ENCODE results near the gene NDOR1. TPM values are rescaled to one million over a fixed set of nuclear protein-coding genes. Genes with fewer than 3 reads are reported as not detected.

Gene NDOR1
- total RNA-seq, 4 donors from 2014 or later, result 5.3 to 11.2 (median 7.7) TPM

GRCh38 chr9:137184881-137185660 is 20.4 kb upstream of the NDOR1 start:
- Histone ChIP-seq H3K27ac (no peak overlapping the region), H3K4me1 (peaks cover 31 to 48% (median 32%) of the 10 kb centered on the region in 3 donors), H3K36me3 (peaks cover 47 to 79% (median 47%) of the 10 kb centered on the region in 3 donors), H3K9me3 (no peaks in the 10 kb centered on the region), H3K27me3 (no peaks in the 10 kb centered on the region), H3K4me3 (no peak overlapping the region)
- WGBS, 2 donors, result 90% methylated on average over 23 to 24 of the region's 48 CpGs
- intact Hi-C loops (cut with DNase I), result loop anchor here (10.0 kb wide), 1 partner anchor 50 kb away; the partner anchor contains the start of gene SLC34A3
- no peak for DNase-seq
- TF ChIP-seq POLR2A (IDR thresholded peaks at IDR 0.05) (no peak), CTCF (IDR thresholded peaks at IDR 0.05) (no peak)

- no peak overlapping the region for H3K4me3 ChIP-seq
- DNase-seq, result no peak
- peaks cover 46 to 79% (median 47%) of the 10 kb centered on the region in 3 donors for H3K36me3 ChIP-seq
- H3K27ac ChIP-seq, result no peak overlapping the region
- 50 to 97% methylated on average over 2 to 10 of the region's 19 CpGs for WGBS, 2 donors
- TF ChIP-seq POLR2A (IDR thresholded peaks at IDR 0.05) (no peak), CTCF (IDR thresholded peaks at IDR 0.05) (no peak)
- peaks cover 40 to 56% (median 41%) of the 10 kb centered on the region in 3 donors for H3K4me1 ChIP-seq
- H3K27me3 ChIP-seq, result no peaks in the 10 kb centered on the region
- intact Hi-C loops (cut with DNase I), result loop anchor here (10.0 kb wide), 1 partner anchor 49 kb away; the partner anchor contains the start of gene SLC34A3
- no peaks in the 10 kb centered on the region for H3K9me3 ChIP-seq
Observed at GRCh38 chr9:137185921-137186320, 19.6 kb upstream of the NDOR1 start.

GRCh38 chr9:137186385-137186784 is 19.1 kb upstream of the NDOR1 start:
- TF ChIP-seq CTCF (IDR thresholded peaks at IDR 0.05), result no peak
- TF ChIP-seq POLR2A (IDR thresholded peaks at IDR 0.05), result no peak
- Histone ChIP-seq H3K4me3 (no peak overlapping the region), H3K9me3 (no peaks in the 10 kb centered on the region), H3K27me3 (no peaks in the 10 kb centered on the region), H3K27ac (no peak overlapping the region), H3K4me1 (peaks cover 41 to 61% (median 43%) of the 10 kb centered on the region in 3 donors), H3K36me3 (peaks cover 46 to 79% (median 48%) of the 10 kb centered on the region in 3 donors)
- DNase-seq, result no peak
- intact Hi-C loops (cut with DNase I), result loop anchor here (10.0 kb wide), 1 partner anchor 48 kb away; the partner anchor contains the start of gene SLC34A3
- WGBS, 2 donors, result 60 to 81% methylated on average over 3 of the region's 6 CpGs

- 78 to 83% methylated on average over 11 to 12 of the region's 15 CpGs for WGBS, 2 donors
- H3K36me3 ChIP-seq, result peaks cover 38 to 79% (median 45%) of the 10 kb centered on the region in 3 donors
- no peaks in the 10 kb centered on the region for H3K9me3 ChIP-seq
- no peaks in the 10 kb centered on the region for H3K27me3 ChIP-seq
- TF ChIP-seq POLR2A (IDR thresholded peaks at IDR 0.05), result no peak
- peak overlapping the region; percentile 78 to 100 (median 88) for H3K4me3 ChIP-seq
- DNase-seq, result no peak
- intact Hi-C loops (cut with DNase I), result loop anchor here (10.0 kb wide), 1 partner anchor 47 kb away; the partner anchor contains the start of gene SLC34A3
- peaks cover 41 to 69% (median 43%) of the 10 kb centered on the region in 3 donors for H3K4me1 ChIP-seq
- H3K27ac ChIP-seq, result peak overlapping the region in 2 of 4 donors; percentile 85 to 98
Observed at GRCh38 chr9:137187386-137187785, 18.1 kb upstream of the NDOR1 start.

- TF ChIP-seq CTCF (IDR thresholded peaks at IDR 0.05) (no peak), POLR2A (IDR thresholded peaks at IDR 0.05) (no peak)
- Histone ChIP-seq H3K36me3 (peaks cover 31 to 79% (median 38%) of the 10 kb centered on the region in 3 donors), H3K4me3 (peak overlapping the region; percentile 78 to 100 (median 88)), H3K27me3 (no peaks in the 10 kb centered on the region), H3K9me3 (no peaks in the 10 kb centered on the region), H3K27ac (peak overlapping the region; percentile 85 to 99 (median 98)), H3K4me1 (peaks cover 41 to 69% (median 43%) of the 10 kb centered on the region in 3 donors)
- DNase-seq, result no peak
- 0 to 1% methylated on average over 12 to 13 of the region's 31 CpGs for WGBS, 2 donors
- intact Hi-C loops (cut with DNase I), result loop anchor here (10.0 kb wide), 1 partner anchor 47 kb away; the partner anchor contains the start of gene SLC34A3
Observed at GRCh38 chr9:137188086-137188489, 17.4 kb upstream of the NDOR1 start.
